A673 (cell line): Measurements from ENCODE around the gene ARHGEF33. TPM values are rescaled to one million over a fixed set of nuclear protein-coding genes. Genes with fewer than 3 reads are reported as not detected.

Source experiments
- BruUV-seq: library from RNA; stranded (reverse); fragments of 400-500 nt; replicated peaks from 2 replicates; lab custom pipeline; 2021; lab: Mats Ljungman, UMichigan
- CTCF ChIA-PET: fragments of 300-600 bp; sonication (Branson Sonifier 250); formaldehyde crosslinking; loops from one replicate; lab custom pipeline; 2022; ENCODE audit warnings: antibody characterized with exemption; lab: Charles Lee
- POLR2A ChIA-PET: fragments of 300-600 bp; sonication (Branson Sonifier 250); formaldehyde crosslinking; loops from one replicate; lab custom pipeline; 2022; ENCODE audit warnings: antibody characterized with exemption; ENCODE audit not compliant: low non-redundant PET; lab: Charles Lee
- DNase-seq: peaks from one replicate; pipeline ENCODE4 v3.0.0-alpha.2; 2015; ENCODE audit warnings: low spot score
- H3K27ac ChIP-seq: fragments of 200-600 bp; sonication (generic); 2 replicates; pipeline ENCODE4 v1.5.1; 2016; ENCODE audit warnings: mixed run types, low read depth, mild to moderate bottlenecking, mixed read lengths, antibody characterized with exemption, low read length; ENCODE audit not compliant: poor library complexity, severe bottlenecking
- H3K27me3 ChIP-seq: fragments of 200-600 bp; sonication (generic); replicated peaks from 2 replicates; pipeline ENCODE4 v1.6.1; 2017; ENCODE audit warnings: mixed run types, low read depth, mild to moderate bottlenecking, mixed read lengths, antibody characterized with exemption, low read length; ENCODE audit not compliant: insufficient read depth, poor library complexity
- H3K36me3 ChIP-seq: fragments of 200-600 bp; sonication (generic); 2 replicates; pipeline ENCODE4 v1.6.1; 2016; ENCODE audit warnings: mixed run types, mild to moderate bottlenecking, mixed read lengths, antibody characterized with exemption, low read length; ENCODE audit not compliant: insufficient read depth, poor library complexity, severe bottlenecking
- H3K4me1 ChIP-seq: fragments of 200-600 bp; sonication (generic); 2 replicates; pipeline ENCODE4 v1.6.1; 2017; ENCODE audit warnings: mixed run types, mild to moderate bottlenecking, mixed read lengths, antibody characterized with exemption, low read length; ENCODE audit not compliant: insufficient read depth, poor library complexity, severe bottlenecking
- H3K4me3 ChIP-seq: fragments of 200-600 bp; sonication (generic); 2 replicates; pipeline ENCODE4 v1.5.1; 2016; ENCODE audit warnings: low read depth, mixed run types, mild to moderate bottlenecking, mixed read lengths, low read length; ENCODE audit not compliant: poor library complexity, severe bottlenecking
- H3K9me3 ChIP-seq: fragments of 200-600 bp; sonication (generic); 2 replicates; pipeline ENCODE4 v1.6.1; 2016; ENCODE audit warnings: mixed run types, low read depth, mild to moderate bottlenecking, mixed read lengths, antibody characterized with exemption, low read length; ENCODE audit not compliant: poor library complexity, severe bottlenecking
- EZH2 ChIP-seq: fragments of 200-600 bp; sonication (generic); IDR thresholded peaks from 2 replicates; pipeline ENCODE4 v1.6.1; 2017; ENCODE audit warnings: borderline replicate concordance, low read depth, mild to moderate bottlenecking, mixed read lengths, antibody characterized with exemption, low read length; ENCODE audit not compliant: poor library complexity, severe bottlenecking
- intact Hi-C: fragments of 100-400 bp; cut with micrococcal nuclease; formaldehyde crosslinking; loops from one replicate; pipeline ENCODE4 v1.10.0; 2022; ENCODE audit not compliant: unreplicated experiment
- total RNA-seq: library from RNA; stranded (reverse); gene quantifications from 2 replicates; pipeline ENCODE4 v1.2.3, GENCODE V29; 2021
- TF ChIP-seq, protein P1 (sequence below): fragments of 300-800, 200-600 bp; sonication (generic); conservative IDR thresholded peaks from 2 replicates; pipeline ENCODE4 v1.5.1; 2017; ENCODE audit warnings: low read depth, mild to moderate bottlenecking, antibody characterized with exemption, low read length, moderate library complexity, mixed read lengths

The ARHGEF33 gene
- total RNA-seq, 1 experiment from 2014 or later, result 0.09 TPM

- Histone ChIP-seq H3K36me3 (no peaks in the 10 kb centered on the region), H3K27me3 (no peaks in the 10 kb centered on the region), H3K4me3 (no peak overlapping the region), H3K9me3 (no peaks in the 10 kb centered on the region), H3K27ac (no peak overlapping the region), H3K4me1 (peaks cover 11% of the 10 kb centered on the region)
- CTCF ChIA-PET, result no interaction called here
- TF ChIP-seq, protein P1, sequence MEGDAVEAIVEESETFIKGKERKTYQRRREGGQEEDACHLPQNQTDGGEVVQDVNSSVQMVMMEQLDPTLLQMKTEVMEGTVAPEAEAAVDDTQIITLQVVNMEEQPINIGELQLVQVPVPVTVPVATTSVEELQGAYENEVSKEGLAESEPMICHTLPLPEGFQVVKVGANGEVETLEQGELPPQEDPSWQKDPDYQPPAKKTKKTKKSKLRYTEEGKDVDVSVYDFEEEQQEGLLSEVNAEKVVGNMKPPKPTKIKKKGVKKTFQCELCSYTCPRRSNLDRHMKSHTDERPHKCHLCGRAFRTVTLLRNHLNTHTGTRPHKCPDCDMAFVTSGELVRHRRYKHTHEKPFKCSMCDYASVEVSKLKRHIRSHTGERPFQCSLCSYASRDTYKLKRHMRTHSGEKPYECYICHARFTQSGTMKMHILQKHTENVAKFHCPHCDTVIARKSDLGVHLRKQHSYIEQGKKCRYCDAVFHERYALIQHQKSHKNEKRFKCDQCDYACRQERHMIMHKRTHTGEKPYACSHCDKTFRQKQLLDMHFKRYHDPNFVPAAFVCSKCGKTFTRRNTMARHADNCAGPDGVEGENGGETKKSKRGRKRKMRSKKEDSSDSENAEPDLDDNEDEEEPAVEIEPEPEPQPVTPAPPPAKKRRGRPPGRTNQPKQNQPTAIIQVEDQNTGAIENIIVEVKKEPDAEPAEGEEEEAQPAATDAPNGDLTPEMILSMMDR, result no peak
- TF ChIP-seq EZH2, result no peak
- intact Hi-C loops, result no loop called here
- POLR2A ChIA-PET, result no interaction called here
- no peak for DNase-seq
- BruUV-seq, result no TSS peak
Measured at GRCh38 chr2:39015424-39015823, 125.7 kb downstream of the ARHGEF33 start.

DNA sequence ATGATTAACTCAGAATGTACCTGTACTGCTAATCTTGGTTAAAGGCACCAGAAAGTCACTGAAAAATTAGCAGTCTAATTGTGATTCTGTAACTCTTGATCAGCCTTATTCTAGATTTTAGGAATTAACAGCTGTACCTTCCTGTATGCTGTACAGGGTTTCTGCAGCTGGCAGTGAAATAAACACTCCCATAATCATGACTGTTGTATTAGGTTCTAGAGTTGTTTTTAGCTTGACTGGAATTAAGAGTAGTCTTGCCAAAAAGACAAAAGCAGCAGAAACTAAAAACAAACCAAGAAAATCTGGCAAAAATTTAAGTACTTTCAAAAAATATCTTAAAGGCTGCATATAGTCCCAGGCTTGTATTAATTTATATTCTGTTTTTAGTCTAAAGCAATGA lies 127.7 kb downstream of the ARHGEF33 start:
- Histone ChIP-seq H3K9me3 (no peaks in the 10 kb centered on the region), H3K36me3 (peaks cover 1% of the 10 kb centered on the region), H3K4me1 (peaks cover 19% of the 10 kb centered on the region), H3K4me3 (no peak overlapping the region), H3K27ac (no peak overlapping the region), H3K27me3 (no peaks in the 10 kb centered on the region)
- TF ChIP-seq, protein P1, result no peak
- no peak for TF ChIP-seq EZH2
- no peak for DNase-seq
- intact Hi-C loops, result no loop called here
- BruUV-seq, result no TSS peak
- CTCF ChIA-PET, result no interaction called here
- POLR2A ChIA-PET, result interaction anchor here (0.6 kb wide), 1 partner anchor 70 kb away, joined by 4 read pairs; no protein-coding TSS in a partner anchor

- TF ChIP-seq EZH2, result no peak
- no TSS peak for BruUV-seq
- ChIA-PET CTCF (no interaction called here), POLR2A (no interaction called here)
- H3K27ac ChIP-seq, result no peak overlapping the region
- intact Hi-C loops, result no loop called here
- H3K4me3 ChIP-seq, result no peak overlapping the region
- DNase-seq, result no peak
- H3K4me1 ChIP-seq, result peaks cover 31% of the 10 kb centered on the region
- no peaks in the 10 kb centered on the region for H3K27me3 ChIP-seq
- H3K36me3 ChIP-seq, result peaks cover 4% of the 10 kb centered on the region
- H3K9me3 ChIP-seq, result no peaks in the 10 kb centered on the region
Measured at GRCh38 chr2:39018638-39019037, 129.0 kb downstream of the ARHGEF33 start.

DNA sequence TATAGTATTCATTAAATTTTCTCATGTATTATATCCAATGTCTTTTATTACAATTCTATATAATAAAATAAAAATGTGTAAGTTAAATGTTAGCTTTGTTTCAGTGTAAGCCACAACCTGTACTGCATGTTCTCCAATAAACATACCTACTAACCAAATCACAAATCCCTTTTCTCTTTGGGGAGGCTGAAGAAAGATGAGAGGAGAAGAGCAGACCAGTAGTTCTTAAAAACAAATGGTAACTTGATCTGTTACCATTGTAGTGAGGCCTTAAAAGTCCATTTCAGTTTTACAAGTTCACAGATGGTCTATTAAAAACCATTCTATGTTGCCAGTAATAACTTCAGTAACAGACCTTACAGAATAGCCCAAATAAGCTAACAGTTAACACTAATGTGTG lies 130.7 kb downstream of the ARHGEF33 start:
- TF ChIP-seq, protein P1, result no peak
- no peak for TF ChIP-seq EZH2
- peaks cover 4% of the 10 kb centered on the region for H3K36me3 ChIP-seq
- no peaks in the 10 kb centered on the region for H3K27me3 ChIP-seq
- no TSS peak for BruUV-seq
- no peak overlapping the region for H3K27ac ChIP-seq
- intact Hi-C loops, result no loop called here
- H3K4me3 ChIP-seq, result no peak overlapping the region
- DNase-seq, result no peak
- CTCF ChIA-PET, result no interaction called here
- no peaks in the 10 kb centered on the region for H3K9me3 ChIP-seq
- POLR2A ChIA-PET, result no interaction called here
- peaks cover 33% of the 10 kb centered on the region for H3K4me1 ChIP-seq
